ENCODE data around the gene LETMD1. TPM values are rescaled to one million over a fixed set of nuclear protein-coding genes. Genes with fewer than 3 reads are reported as not detected.
A peak's percentile ranks its signal among the peaks of the same experiment; 100 is the strongest.

LETMD1 gene
- total and polyA plus RNA-seq, 9 of the 15 experiments (the other 6 are each of a cell fraction or from before 2014, with no cell fraction given), result 58.7 to 163 (median 75.4) TPM

GRCh38 chr12:51049525-51049924, 1.4 kb downstream of the LETMD1 start:
- TF ChIP-seq NFYB (IDR thresholded peaks at IDR 0.05; ENCODE audit: extremely low read depth, insufficient read length), result no peak
- TF ChIP-seq HOMEZ (CRISPR knock-in tag; IDR thresholded peaks at IDR 0.05), result no peak
- no peak for TF ChIP-seq HBP1 (CRISPR knock-in tag; IDR thresholded peaks at IDR 0.05)
- no peak for TF ChIP-seq MTF1 (CRISPR knock-in tag; IDR thresholded peaks at IDR 0.05; ENCODE audit: borderline replicate concordance)
- peak; percentile 48 to 63; a peak in 2 of 4 replicates for TF ChIP-seq KDM1A (IDR thresholded peaks at IDR 0.05)
- TF ChIP-seq ZNF592 (IDR thresholded peaks at IDR 0.05), result no peak
- ChIA-PET CTCF (ENCODE audit: low intra/inter-chr PET ratio) (no interaction called here), POLR2A (interaction anchor here (0.7 to 1.5 kb wide), 2 partner anchors 11 kb away, joined by 3 to 8 read pairs; no protein-coding TSS in a partner anchor)
- no peaks in the 10 kb centered on the region for H4K20me1 ChIP-seq (replicated peaks; ENCODE audit: control insufficient read depth, insufficient read depth, low read length)
- peak overlapping the region; percentile 59 for H3K4me3 ChIP-seq
- in situ Hi-C loops (cut with MboI) (no loop called here), intact Hi-C loops (cut with micrococcal nuclease) (loop anchor here (2.0 to 5.0 kb wide), 2 partner anchors 33 to 303 kb away; partner anchors contain the start of gene CSRNP2)
- H3K27ac ChIP-seq (ENCODE audit: extremely low read depth, low read depth, low read length), result peak overlapping the region; percentile 96; the same call in 2 of the 3 replicates
- H3K4me2 ChIP-seq (ENCODE audit: insufficient read depth, low read length), result peak overlapping the region; percentile 96
- peaks cover 46% of the 10 kb centered on the region for H3K36me3 ChIP-seq (ENCODE audit: control insufficient read depth, insufficient read depth, low read length)
- BruUV-seq (replicated peaks), result no TSS peak
- 21% methylated on average over 3 of the region's 3 CpGs for WGBS (ENCODE audit: insufficient coverage, low coverage, missing lambda C conversion rate)
- H3K9ac ChIP-seq (ENCODE audit: insufficient read depth in 1 of 2, low read depth in 2 of 2, low read length in 2 of 2), result peak overlapping the region in 1 of 2 experiments; percentile 90; a peak in 3 of 4 replicates
- H3K27me3 ChIP-seq (ENCODE audit: control insufficient read depth in 2 of 2, insufficient read depth in 2 of 2, low read length in 2 of 2), result no peaks in the 10 kb centered on the region
- no peak for DNase-seq (ENCODE audit: extremely low read depth in 1 of 4, low spot score in 3 of 4)
- no peak for ATAC-seq
- H3K9me1 ChIP-seq (ENCODE audit: control insufficient read depth, insufficient read depth, low read length), result no peaks in the 10 kb centered on the region
- peaks cover 4 to 10% of the 10 kb centered on the region in 2 experiments; a peak in 4 of 5 replicates for H3K4me1 ChIP-seq (replicated peaks in 1 of 2; ENCODE audit: control insufficient read depth in 2 of 2, insufficient read depth in 2 of 2, low read length in 2 of 2)
- no peak overlapping the region for H2AFZ ChIP-seq (ENCODE audit: low read depth, low read length)
- FAIRE-seq, result no peak
- H3K9me3 ChIP-seq (replicated peaks; ENCODE audit: control insufficient read depth, insufficient read depth, low read depth, low read length), result no peaks in the 10 kb centered on the region
- peaks cover 32% of the 10 kb centered on the region for H3K79me2 ChIP-seq (ENCODE audit: control insufficient read depth, insufficient read depth, low read length)

All from K562 (cell line).